UCSD-AML1 (cell line): ENCODE results near the gene RRP8.

Experiments used
- DNase-seq: peaks from one replicate; lab custom pipeline; 2025; ENCODE audit not compliant: unreplicated experiment; lab: John Stamatoyannopoulos, UW

Gene RRP8

GRCh38 chr11:6548641-6549040 lies 54.8 kb downstream of the RRP8 start:
- DNase-seq: no peak

- no peak for DNase-seq
These were observed 55.3 kb downstream of the RRP8 start for GRCh38 chr11:6548121-6548520.

GRCh38 chr11:6547177-6547576 lies 56.2 kb downstream of the RRP8 start:
- DNase-seq: no peak

- no peak for DNase-seq
These were observed 56.7 kb downstream of the RRP8 start for GRCh38 chr11:6546735-6547134.

- DNase-seq: no peak
These were observed 57.4 kb downstream of the RRP8 start for GRCh38 chr11:6545917-6546605.
